Measurements from ENCODE around the gene RNF167. TPM values are rescaled to one million over a fixed set of nuclear protein-coding genes. Genes with fewer than 3 reads are reported as not detected.
A peak's percentile ranks its signal among the peaks of the same experiment; 100 is the strongest.

RNF167 gene
- total and polyA plus RNA-seq, 2 donors from 2014 or later = 95.0 to 188 TPM

DNA sequence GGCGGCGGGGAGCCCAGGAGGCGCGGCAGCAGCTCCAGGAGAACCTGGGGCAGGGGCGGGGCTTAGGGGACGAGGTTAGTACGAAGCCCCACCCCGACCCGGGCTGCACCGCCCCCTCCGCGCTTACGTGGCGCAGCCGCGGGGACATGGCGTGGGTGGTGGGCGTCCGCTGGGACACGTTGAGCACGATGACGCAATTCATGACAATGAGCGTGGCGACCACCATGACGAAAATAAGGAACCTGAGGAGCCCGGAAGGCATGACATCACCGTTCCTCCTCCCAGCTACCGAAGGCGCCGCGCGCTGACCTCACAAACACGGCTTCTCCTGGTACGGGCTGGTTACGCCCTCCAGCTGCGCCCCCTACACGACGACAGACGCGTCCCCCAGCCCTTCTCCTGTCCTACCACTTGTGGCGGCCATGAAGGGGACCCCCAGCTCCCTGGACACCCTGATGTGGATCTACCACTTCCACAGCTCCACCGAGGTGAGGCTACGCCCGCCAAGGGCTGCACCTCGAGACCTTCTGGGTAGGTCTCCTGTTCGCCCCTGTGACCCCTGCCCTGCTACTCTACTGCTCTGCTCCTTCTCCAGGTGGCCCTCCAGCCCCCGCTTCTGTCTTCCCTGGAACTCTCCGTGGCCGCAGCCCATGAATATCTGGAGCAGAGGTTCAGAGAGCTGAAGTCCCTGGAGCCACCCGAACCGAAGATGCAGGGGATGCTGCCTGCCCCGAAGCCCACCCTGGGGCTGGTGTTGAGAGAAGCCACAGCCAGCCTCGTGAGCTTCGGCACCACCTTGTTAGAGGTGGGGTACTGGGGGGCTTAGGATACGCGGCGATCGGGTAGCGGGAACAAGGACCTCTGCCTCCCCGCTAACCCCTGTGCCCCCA is 40.5 kb upstream of the RNF167 start, which contains the start of gene C17orf107:
Gene C17orf107 (plus strand): TSS at position 196 of the 890 bp plus-strand sequence. CDS start 227 bp downstream, at position 423.
- H3K36me3 ChIP-seq (ENCODE audit: control insufficient read depth in 2 of 3, insufficient read depth in 3 of 3, low read length in 3 of 3) = peaks cover 0 to 10% (median 8%) of the 10 kb centered on the region in 3 donors
- peaks cover 0 to 20% (median 5%) of the 10 kb centered on the region in 3 donors for H3K4me1 ChIP-seq (ENCODE audit: control insufficient read depth in 2 of 3, insufficient read depth in 2 of 3, low read depth in 1 of 3, low read length in 3 of 3)
- FAIRE-seq (no peak), DNase-seq (peak; percentile 79 to 94 (median 91))
- H3K27ac ChIP-seq (ENCODE audit: low read depth in 2 of 2, low read length in 2 of 2) = peak within 1 kb of the TSS in 1 of 2 donors; percentile 47
- TF ChIP-seq, protein P1, sequence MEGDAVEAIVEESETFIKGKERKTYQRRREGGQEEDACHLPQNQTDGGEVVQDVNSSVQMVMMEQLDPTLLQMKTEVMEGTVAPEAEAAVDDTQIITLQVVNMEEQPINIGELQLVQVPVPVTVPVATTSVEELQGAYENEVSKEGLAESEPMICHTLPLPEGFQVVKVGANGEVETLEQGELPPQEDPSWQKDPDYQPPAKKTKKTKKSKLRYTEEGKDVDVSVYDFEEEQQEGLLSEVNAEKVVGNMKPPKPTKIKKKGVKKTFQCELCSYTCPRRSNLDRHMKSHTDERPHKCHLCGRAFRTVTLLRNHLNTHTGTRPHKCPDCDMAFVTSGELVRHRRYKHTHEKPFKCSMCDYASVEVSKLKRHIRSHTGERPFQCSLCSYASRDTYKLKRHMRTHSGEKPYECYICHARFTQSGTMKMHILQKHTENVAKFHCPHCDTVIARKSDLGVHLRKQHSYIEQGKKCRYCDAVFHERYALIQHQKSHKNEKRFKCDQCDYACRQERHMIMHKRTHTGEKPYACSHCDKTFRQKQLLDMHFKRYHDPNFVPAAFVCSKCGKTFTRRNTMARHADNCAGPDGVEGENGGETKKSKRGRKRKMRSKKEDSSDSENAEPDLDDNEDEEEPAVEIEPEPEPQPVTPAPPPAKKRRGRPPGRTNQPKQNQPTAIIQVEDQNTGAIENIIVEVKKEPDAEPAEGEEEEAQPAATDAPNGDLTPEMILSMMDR (IDR thresholded peaks at IDR 0.05; ENCODE audit: borderline replicate concordance, extremely low read depth, insufficient read depth) = no peak
- peak within 1 kb of the TSS; percentile 62 to 77 (median 68) for H3K4me3 ChIP-seq (ENCODE audit: low read length in 3 of 3)
- H3K9ac ChIP-seq (ENCODE audit: low read length in 3 of 3) = peak within 1 kb of the TSS; percentile 3 to 84 (median 71)
- intact Hi-C loops (cut with DNase I) = no loop called here
- no peaks in the 10 kb centered on the region for H3K9me3 ChIP-seq (ENCODE audit: control insufficient read depth in 2 of 3, insufficient read depth in 1 of 3, low read length in 3 of 3)
- H3K27me3 ChIP-seq (ENCODE audit: control insufficient read depth, insufficient read depth, low read length) = peaks cover 2% of the 10 kb centered on the region

DNA sequence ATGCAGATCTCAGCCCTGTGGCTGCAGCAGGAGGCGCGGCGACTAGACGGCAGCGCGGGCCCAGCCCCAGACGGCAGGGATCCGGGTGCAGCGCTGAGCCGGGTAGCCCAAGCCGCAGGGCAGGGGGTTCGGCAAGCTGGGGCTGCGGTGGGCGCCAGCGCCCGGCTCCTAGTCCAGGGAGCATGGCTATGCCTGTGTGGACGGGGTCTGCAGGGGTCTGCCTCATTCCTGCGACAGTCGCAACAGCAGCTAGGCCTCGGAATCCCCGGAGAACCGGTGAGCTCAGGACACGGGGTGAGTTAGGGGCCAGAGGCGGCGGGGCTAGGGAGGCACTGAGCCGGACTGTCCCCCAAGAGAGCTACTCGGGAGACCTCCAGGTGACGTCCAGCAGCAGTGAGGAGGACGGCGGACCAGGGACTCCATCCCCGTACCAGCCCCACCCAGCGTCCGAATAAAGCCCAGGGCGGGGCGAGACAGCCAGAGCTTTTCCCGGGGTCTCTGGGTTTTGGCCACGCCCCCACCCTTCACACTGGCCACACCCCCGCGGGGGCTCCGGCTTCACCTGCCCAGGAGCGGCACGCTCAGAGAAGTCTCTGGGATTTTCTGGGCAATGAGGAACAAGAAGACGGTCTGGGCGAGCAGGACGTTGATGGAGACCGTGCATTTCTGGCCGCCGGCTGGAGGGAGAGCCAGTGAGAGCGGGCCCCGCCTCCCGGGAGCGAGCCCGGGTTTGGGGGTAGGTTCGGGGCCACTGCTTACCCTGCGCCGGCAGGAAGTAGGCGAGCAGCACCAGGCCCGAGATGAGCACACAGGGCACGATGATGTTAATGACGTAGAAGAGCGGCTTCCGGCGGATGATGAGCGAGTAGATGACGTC is 39.6 kb upstream of the RNF167 start:
- H3K4me1 ChIP-seq (ENCODE audit: control insufficient read depth in 2 of 3, insufficient read depth in 2 of 3, low read depth in 1 of 3, low read length in 3 of 3) = peaks cover 0 to 20% (median 5%) of the 10 kb centered on the region in 3 donors
- H3K9me3 ChIP-seq (ENCODE audit: control insufficient read depth in 2 of 3, insufficient read depth in 1 of 3, low read length in 3 of 3) = no peaks in the 10 kb centered on the region
- H3K4me3 ChIP-seq (ENCODE audit: low read length in 3 of 3) = peak overlapping the region in 1 of 3 donors; percentile 68
- DNase-seq (peak; percentile 57 to 87 (median 70)), FAIRE-seq (no peak)
- H3K27ac ChIP-seq (ENCODE audit: low read depth in 2 of 2, low read length in 2 of 2) = no peak overlapping the region
- H3K27me3 ChIP-seq (ENCODE audit: control insufficient read depth, insufficient read depth, low read length) = peaks cover 2% of the 10 kb centered on the region
- H3K36me3 ChIP-seq (ENCODE audit: control insufficient read depth in 2 of 3, insufficient read depth in 3 of 3, low read length in 3 of 3) = peaks cover 0 to 4% (median under 1%) of the 10 kb centered on the region in 3 donors
- intact Hi-C loops (cut with DNase I) = no loop called here
- TF ChIP-seq, protein P1 (IDR thresholded peaks at IDR 0.05; ENCODE audit: borderline replicate concordance, extremely low read depth, insufficient read depth) = no peak
- no peak overlapping the region for H3K9ac ChIP-seq (ENCODE audit: low read length in 3 of 3)

DNA sequence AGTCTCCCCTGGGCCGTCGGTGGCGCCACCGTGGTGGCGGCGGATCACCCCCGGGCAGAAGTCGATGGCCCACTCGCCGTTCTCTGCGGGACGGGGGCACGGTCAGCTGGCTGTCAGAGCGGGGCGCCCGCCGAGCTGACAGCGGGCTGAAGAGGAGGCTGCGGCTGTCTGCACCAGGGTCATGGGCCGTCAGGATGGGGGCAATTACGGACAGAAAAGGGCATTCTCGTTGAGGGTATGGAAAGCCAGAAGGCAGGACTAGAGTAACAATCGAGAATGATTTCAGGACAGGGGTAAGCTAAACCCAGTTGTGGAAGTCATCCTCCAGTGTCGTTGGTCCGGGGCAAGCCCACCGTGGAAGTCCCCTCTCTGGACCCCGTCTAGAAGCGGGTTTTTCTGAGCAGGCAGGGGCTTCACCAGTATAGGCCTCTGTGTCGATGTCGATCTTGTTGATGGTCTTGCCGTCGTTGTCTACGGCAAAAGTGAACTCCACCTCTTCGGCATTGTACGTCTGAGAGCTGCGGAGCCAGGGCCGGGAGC is 38.9 kb upstream of the RNF167 start:
- no peak for DNase-seq
- H3K9me3 ChIP-seq (ENCODE audit: control insufficient read depth in 2 of 3, insufficient read depth in 1 of 3, low read length in 3 of 3) = no peaks in the 10 kb centered on the region
- no peak overlapping the region for H3K9ac ChIP-seq (ENCODE audit: low read length in 3 of 3)
- peaks cover 0 to 20% (median 5%) of the 10 kb centered on the region in 3 donors for H3K4me1 ChIP-seq (ENCODE audit: control insufficient read depth in 2 of 3, insufficient read depth in 2 of 3, low read depth in 1 of 3, low read length in 3 of 3)
- intact Hi-C loops (cut with DNase I) = no loop called here
- TF ChIP-seq, protein P1 (IDR thresholded peaks at IDR 0.05; ENCODE audit: borderline replicate concordance, extremely low read depth, insufficient read depth) = no peak
- peak overlapping the region in 1 of 3 donors; percentile 35 for H3K4me3 ChIP-seq (ENCODE audit: low read length in 3 of 3)
- peaks cover 2% of the 10 kb centered on the region for H3K27me3 ChIP-seq (ENCODE audit: control insufficient read depth, insufficient read depth, low read length)
- H3K36me3 ChIP-seq (ENCODE audit: control insufficient read depth in 2 of 3, insufficient read depth in 3 of 3, low read length in 3 of 3) = peaks cover 0 to 3% (median 0%) of the 10 kb centered on the region in 3 donors
- H3K27ac ChIP-seq (ENCODE audit: low read depth in 2 of 2, low read length in 2 of 2) = peak overlapping the region in 1 of 2 donors; percentile 4
- FAIRE-seq = no peak

Data from kidney (tissue), 14 donors.